Measurements from ENCODE around the gene STARD10.

The STARD10 gene

DNA sequence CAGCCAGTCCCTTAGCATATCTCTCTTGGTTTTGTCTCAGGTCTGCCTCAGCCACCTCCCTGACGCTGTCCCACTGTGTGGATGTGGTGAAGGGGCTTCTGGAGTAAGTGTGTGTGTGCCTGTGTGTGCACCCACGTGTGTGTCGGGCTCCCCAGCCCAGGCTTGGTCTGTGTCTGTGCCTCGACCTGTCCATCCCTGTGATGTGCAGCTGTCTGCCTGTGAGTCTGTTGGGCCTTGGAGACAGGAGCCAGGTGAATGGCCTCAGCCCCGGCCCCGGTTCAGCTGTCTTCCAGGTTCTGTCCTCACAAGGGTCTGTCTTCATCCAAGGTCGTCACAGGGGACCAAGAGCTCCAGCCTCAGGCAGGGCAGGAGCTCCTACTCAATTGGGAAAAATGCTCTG is 30.2 kb upstream of the STARD10 start:
- no peak overlapping the region for H3K4me3 ChIP-seq (ENCODE audit: low read depth, low read length)
- TF ChIP-seq, protein P1, sequence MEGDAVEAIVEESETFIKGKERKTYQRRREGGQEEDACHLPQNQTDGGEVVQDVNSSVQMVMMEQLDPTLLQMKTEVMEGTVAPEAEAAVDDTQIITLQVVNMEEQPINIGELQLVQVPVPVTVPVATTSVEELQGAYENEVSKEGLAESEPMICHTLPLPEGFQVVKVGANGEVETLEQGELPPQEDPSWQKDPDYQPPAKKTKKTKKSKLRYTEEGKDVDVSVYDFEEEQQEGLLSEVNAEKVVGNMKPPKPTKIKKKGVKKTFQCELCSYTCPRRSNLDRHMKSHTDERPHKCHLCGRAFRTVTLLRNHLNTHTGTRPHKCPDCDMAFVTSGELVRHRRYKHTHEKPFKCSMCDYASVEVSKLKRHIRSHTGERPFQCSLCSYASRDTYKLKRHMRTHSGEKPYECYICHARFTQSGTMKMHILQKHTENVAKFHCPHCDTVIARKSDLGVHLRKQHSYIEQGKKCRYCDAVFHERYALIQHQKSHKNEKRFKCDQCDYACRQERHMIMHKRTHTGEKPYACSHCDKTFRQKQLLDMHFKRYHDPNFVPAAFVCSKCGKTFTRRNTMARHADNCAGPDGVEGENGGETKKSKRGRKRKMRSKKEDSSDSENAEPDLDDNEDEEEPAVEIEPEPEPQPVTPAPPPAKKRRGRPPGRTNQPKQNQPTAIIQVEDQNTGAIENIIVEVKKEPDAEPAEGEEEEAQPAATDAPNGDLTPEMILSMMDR (IDR thresholded peaks at IDR 0.05; ENCODE audit: insufficient read depth, low read length, missing control alignments), result no peak
- DNase-seq (ENCODE audit: low read depth, low spot score), result no peak
- POLR2A ChIA-PET, result interaction anchor here (1.6 kb wide), 1 partner anchor 102 kb away, joined by 4 read pairs; no protein-coding TSS in a partner anchor
- CTCF ChIA-PET, result interaction anchor here (1.2 to 4.9 kb wide), 4 partner anchors 100 to 465 kb away, joined by 3 to 32 read pairs (median 9); no protein-coding TSS in a partner anchor

DNA sequence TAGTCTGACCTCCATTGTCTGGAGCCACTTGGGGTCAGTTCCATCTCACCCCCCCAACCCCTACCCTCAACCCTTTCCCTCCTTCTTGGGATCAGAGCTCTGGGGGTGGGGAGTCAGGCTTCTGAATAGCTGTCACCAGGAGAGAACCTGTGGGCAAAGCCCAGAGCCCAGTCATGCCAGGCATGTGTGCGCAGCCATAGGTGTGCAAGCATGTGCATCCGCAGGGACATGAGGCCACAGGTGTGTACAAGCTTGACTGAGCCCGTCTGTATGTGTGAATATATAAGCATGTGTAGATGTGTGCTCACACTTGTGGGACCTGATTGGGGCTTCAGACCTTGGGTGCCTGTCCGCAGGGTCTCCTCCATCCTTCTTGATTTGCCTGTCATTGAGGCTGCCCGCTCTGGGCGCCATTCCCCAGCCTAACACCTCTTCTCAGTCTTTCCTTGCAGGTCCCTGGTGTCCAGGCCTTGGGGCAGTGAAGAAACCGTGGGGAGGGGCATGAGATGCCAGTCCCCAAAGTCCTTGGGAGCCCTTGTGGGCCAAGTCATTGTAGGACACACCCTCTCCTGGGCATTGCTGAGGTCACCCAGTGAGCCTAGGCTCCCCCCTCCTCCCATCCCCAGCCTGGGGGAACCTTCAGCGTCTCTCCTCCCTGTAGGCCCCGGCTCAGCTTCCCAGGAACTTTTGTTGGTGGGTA is 29.4 kb upstream of the STARD10 start:
- H3K4me3 ChIP-seq (ENCODE audit: low read depth, low read length), result no peak overlapping the region
- CTCF ChIA-PET, result interaction anchor here (1.1 to 4.9 kb wide), 8 partner anchors 8 to 466 kb away, joined by 3 to 32 read pairs (median 6); no protein-coding TSS in a partner anchor
- TF ChIP-seq, protein P1 (IDR thresholded peaks at IDR 0.05; ENCODE audit: insufficient read depth, low read length, missing control alignments), result no peak
- POLR2A ChIA-PET, result interaction anchor here (1.0 kb wide), 1 partner anchor 98 kb away, joined by 3 read pairs; no protein-coding TSS in a partner anchor
- no peak for DNase-seq (ENCODE audit: low read depth, low spot score)

DNA sequence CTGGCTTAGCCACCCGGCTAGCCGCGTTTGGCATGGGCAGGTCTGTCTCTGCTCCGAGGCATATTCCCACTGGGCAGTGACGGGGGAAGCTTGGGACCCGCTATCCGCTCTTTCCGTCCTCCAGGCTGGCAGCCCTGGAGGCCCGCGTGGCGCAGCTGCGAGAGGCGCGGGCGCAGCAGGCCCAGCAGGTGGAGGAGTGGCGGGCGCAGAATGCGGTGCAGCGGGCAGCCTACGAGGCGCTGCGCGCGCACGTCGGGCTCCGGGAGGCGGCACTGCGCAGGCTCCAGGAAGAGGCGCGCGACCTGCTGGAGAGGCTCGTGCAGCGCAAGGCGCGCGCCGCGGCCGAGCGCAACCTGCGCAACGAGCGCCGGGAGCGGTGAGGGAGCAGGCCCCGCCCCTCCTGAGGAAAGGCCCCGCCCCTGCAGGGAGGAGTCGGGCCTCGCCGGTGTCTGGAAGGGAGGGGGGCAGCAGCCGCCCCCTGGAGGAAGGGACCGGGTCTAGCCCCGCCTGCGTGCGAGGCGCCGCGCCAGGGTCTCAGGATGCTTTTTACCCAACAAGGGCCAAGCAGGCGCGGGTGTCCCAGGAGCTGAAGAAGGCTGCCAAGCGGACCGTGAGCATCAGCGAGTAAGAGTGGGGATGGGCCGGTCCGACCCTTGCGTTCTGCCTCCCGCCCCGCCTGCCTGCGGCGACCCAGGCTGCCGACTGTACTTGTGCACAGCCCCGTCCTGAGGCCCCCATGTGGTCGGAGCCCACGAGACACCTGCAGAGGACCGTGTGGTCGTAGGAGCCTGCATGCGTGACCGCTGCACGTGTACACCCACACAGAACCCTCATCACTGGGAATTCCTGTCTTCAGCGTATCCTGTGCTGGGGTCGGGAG is 28.3 kb upstream of the STARD10 start:
- peak overlapping the region; percentile 67 for H3K4me3 ChIP-seq (ENCODE audit: low read depth, low read length)
- no peak for DNase-seq (ENCODE audit: low read depth, low spot score)
- ChIA-PET CTCF (interaction anchor here (1.1 to 4.9 kb wide), 8 partner anchors 9 to 467 kb away, joined by 3 to 32 read pairs (median 6); no protein-coding TSS in a partner anchor), POLR2A (interaction anchor here (1.0 kb wide), 1 partner anchor 97 kb away, joined by 3 read pairs; no protein-coding TSS in a partner anchor)
- TF ChIP-seq, protein P1 (IDR thresholded peaks at IDR 0.05; ENCODE audit: insufficient read depth, low read length, missing control alignments), result peak; percentile 37

DNA sequence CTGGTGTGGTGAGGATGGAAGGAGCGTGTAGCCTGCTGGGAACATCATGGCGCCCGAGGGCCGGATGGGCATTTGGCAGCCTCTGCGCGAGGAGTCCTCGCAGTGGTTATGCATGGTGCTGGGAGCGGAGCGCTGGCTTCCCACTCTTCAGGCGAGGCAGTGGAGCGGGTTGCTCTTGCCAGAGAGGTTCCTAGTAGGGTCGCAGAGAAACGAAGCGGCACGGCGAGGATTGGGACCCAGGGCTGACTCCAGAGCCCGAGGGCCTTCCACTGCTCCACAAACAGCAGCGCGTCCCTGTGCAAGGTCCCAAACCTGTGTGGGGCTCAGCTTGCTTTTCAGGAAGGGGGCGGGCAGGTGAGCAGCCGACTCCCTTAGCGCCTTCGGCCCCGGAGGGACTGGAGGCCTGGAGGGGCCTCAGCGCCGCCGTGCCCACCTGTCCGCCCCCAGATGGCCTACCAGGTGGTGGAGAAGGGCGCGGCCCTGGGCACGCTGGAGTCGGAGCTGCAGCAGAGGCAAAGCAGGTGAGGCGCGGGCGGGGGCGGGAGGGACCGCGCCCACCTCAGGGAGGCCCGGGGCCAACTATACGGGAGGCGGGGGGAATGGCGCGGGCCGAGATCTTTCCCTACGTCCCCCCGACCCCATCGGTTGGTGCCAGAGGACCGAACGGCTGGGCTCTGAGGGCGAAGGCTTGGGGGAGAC is 27.5 kb upstream of the STARD10 start:
- ChIA-PET POLR2A (no interaction called here), CTCF (interaction anchor here (3.2 to 4.9 kb wide), 2 partner anchors 9 to 97 kb away, joined by 13 to 32 read pairs; no protein-coding TSS in a partner anchor)
- peak overlapping the region; percentile 67 for H3K4me3 ChIP-seq (ENCODE audit: low read depth, low read length)
- DNase-seq (ENCODE audit: low read depth, low spot score), result no peak
- TF ChIP-seq, protein P1 (IDR thresholded peaks at IDR 0.05; ENCODE audit: insufficient read depth, low read length, missing control alignments), result no peak

DNA sequence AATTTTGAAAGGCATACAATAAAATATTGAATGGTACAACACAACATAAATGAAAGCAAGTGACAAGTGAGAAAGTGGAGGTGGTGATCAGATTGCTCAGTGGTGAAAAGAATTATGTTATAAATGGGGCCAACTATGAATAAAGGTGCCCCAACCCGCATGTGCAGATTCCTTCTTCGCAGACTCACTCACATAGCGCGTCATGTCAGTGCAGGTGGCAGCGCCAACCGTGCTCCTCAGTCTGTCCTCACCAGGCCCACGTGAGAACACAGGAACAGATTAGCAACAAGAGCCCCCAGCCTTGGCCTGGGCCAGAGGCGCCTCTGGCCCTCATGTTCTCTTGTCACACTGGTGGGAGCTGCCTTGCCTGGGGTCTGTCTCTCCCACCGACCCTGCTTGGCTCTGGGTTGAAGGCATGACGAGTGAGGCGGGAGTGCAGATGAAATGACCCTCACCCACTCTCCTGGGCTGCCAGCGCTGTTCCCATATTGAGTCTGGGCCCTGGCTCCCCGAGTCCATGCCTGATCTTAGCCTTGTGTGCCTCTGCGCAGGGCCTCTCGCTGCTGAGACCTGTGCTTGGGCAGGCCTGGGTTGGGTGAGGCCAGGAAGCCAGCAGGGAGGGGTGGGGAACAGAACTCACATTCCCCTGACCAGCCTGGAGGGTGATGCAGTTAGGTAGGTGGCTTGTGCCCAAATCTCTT is 26.7 kb upstream of the STARD10 start:
- TF ChIP-seq, protein P1 (IDR thresholded peaks at IDR 0.05; ENCODE audit: insufficient read depth, low read length, missing control alignments), result no peak
- DNase-seq (ENCODE audit: low read depth, low spot score), result no peak
- POLR2A ChIA-PET, result no interaction called here
- CTCF ChIA-PET, result interaction anchor here (3.2 to 4.9 kb wide), 2 partner anchors 8 to 96 kb away, joined by 13 to 32 read pairs; no protein-coding TSS in a partner anchor
- no peak overlapping the region for H3K4me3 ChIP-seq (ENCODE audit: low read depth, low read length)
